ENCODE results near the gene CTBP1.
"Not testable (repeated sequence)": the region's sequence is repeated elsewhere in the genome, so short reads cannot be mapped to it uniquely, and the experiment has no call there.

The CTBP1 gene

DNA sequence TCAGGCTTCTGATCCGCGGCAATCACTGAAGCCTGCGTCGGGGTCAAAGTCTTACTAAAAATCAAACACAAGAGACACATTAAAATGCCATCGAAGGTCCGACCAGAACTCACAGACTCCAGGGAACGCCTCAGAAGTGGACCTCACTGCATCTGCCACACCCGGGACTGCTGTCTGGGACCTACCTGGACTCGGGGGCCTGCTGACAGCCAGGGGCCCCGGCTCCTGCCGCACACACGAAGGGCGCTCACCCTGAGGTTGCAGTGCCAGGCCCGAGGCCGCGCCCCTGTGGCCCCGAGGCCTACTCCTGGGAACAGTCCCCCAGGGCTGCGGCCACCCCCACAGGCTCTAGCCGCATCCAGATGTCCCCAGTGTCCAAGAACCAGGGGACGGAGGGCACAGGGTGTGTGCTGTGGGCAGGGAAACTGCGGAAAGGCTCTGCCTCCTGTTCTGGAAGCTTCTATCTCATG is 7.4 kb downstream of the CTBP1 start:
- TF ChIP-seq, protein P1, sequence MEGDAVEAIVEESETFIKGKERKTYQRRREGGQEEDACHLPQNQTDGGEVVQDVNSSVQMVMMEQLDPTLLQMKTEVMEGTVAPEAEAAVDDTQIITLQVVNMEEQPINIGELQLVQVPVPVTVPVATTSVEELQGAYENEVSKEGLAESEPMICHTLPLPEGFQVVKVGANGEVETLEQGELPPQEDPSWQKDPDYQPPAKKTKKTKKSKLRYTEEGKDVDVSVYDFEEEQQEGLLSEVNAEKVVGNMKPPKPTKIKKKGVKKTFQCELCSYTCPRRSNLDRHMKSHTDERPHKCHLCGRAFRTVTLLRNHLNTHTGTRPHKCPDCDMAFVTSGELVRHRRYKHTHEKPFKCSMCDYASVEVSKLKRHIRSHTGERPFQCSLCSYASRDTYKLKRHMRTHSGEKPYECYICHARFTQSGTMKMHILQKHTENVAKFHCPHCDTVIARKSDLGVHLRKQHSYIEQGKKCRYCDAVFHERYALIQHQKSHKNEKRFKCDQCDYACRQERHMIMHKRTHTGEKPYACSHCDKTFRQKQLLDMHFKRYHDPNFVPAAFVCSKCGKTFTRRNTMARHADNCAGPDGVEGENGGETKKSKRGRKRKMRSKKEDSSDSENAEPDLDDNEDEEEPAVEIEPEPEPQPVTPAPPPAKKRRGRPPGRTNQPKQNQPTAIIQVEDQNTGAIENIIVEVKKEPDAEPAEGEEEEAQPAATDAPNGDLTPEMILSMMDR (IDR thresholded peaks at IDR 0.05; ENCODE audit: low read length, missing control alignments): no peak
- no peak for DNase-seq (ENCODE audit: low read depth)
- H3K4me3 ChIP-seq (replicated peaks; ENCODE audit: low read depth, low read length): no peak overlapping the region

DNA sequence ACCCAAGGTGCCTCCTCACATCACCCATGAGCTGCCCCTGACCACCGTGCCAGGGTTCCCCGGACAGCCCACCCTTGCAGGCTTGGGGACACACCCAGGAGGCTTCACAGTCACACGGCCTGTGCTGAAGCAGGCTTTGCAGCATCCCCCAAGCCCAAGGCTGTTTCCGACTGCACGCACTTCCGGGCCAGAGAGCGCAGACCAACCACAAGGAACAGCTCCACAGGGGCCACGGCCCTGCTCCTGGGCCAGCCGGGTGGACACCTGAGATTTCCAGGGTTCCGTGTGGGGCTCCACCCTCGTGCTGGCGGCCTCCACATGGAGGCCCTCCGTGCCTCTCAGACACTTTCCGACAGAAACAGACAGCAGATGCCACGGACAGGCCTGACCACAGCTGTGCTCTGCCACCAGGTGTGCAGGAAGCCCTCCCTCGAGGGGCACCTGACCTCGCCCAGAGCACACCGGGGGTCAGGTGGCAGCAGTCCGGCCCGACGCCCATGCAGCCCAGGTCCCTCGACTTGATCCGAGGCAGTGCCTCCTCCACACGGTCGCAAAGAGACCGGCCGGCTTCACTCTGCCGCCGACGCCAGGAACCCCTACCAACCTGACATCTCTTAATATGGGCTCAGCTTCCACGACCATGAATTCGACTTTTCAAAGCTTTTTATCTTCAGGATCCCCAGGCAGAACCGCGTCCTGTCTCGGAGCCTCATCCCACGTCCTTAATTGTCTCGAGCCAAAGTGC is 8.0 kb downstream of the CTBP1 start:
- H3K4me3 ChIP-seq (replicated peaks; ENCODE audit: low read depth, low read length): no peak overlapping the region
- TF ChIP-seq, protein P1 (IDR thresholded peaks at IDR 0.05; ENCODE audit: low read length, missing control alignments): no peak
- DNase-seq (ENCODE audit: low read depth): no peak

DNA sequence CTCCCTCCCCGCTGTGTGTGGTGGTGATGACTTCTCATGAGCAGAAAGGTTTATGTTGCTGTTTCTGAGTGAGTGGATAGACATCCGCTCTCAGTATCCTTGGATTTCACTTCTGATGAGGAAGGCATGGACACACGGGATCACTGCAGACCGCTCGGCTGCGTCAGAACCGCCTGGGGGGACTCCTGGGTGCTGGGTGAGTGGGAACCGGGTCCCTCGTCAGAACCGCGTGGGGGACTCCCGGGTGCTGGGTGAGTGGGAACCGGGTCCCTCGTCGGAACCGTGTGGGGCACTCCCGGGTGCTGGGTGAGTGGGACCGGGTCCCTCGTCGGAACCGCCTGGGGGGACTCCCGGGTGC is 9.0 kb downstream of the CTBP1 start:
- no peak overlapping the region for H3K4me3 ChIP-seq (replicated peaks; ENCODE audit: low read depth, low read length)

DNA sequence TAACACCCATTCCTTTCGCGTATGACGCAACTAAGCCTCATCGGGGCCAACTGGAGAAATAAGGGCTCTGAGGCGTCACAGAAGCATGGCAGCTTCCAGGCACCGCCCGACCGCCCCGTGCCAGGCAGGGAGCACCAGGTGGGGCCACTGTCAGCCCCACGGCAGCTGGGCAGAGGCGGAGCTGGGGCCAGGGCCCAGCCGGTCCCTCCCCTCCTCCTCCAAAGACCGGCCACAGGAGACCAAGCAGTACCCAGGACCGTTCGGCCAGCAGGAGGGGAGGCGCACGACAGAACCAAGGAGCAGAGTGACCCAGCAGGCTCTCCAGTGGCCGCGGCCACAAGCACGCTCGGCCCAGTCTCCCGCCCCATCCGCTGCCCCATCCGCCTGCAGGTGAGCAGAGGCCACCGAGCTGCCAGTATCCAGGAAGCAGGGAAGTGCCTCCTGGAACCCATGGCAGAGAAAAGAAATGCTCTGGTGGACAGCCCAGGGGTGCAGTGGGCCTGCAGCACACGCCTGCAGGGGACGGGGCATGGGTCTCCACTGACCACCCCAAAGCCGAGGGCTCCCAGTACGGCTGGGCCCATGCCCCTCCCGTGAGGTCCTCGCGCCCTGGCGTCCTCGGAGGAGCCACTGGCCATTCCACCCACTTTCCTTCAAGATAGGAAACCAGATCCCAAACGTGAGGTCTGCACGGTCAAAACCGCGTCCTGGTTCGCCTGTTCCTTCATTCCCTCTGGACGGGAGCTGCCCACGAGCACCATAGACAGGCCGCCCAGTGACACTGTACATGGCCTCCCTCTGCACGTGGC is 9.6 kb downstream of the CTBP1 start:
- H3K4me3 ChIP-seq (replicated peaks; ENCODE audit: low read depth, low read length): no peak overlapping the region
- DNase-seq (ENCODE audit: low read depth): no peak
- TF ChIP-seq, protein P1 (IDR thresholded peaks at IDR 0.05; ENCODE audit: low read length, missing control alignments): no peak

More for the DNA sequence above, 9.0 kb downstream of the CTBP1 start:
- TF ChIP-seq, protein P1 (IDR thresholded peaks at IDR 0.05; ENCODE audit: low read length, missing control alignments): no peak
- DNase-seq (ENCODE audit: low read depth): no peak

DNA sequence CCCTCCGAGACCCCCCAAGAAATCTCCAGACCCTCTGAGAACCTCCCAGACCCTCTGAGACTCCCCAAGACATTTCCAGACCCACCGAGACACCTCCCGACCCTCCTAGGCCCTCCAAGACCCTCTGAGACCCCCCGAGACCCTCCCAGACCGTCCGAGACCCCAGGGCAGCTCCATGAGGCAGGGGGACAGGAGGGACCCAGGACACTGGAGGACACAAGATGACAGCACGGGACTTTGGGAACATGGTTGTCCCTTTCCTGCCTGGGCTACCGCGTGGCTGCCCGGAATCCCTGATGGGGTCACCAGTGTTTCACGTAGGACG is 10.3 kb downstream of the CTBP1 start:
- TF ChIP-seq, protein P1 (IDR thresholded peaks at IDR 0.05; ENCODE audit: low read length, missing control alignments): no peak
- DNase-seq (ENCODE audit: low read depth): no peak

DNA sequence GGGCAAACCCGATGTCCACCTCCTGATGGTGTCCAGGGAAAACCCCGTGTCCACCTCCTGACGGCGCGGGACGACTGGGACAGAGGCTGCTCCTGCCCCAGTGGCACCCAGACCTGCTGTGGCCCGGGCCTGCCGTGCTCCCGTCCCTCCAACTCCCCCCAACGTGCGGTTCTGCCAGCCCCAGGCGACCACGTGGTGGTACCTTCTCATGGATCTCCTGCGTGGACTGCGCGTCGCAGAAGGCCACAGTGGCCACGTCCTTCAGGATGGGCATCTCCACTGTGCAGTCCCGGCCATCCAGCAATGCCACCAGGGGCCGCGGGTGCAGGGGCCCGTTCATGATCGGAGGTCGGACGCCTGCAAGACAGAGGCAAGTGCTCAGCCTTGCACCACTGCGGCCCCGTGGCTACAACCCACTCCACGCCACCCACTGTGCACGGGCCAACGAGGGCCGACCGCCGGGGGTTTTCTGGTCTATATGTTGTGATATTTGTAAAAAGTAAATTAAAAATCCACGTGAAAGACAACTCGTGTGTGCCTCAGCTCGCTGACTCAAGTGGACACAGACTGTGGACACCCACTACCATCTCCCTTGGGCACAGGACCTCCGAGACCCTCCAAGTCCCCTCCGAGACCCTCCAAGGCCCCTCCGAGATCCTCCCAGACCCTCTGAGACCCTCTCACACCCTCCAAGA is 10.8 kb downstream of the CTBP1 start:
- TF ChIP-seq, protein P1 (IDR thresholded peaks at IDR 0.05; ENCODE audit: low read length, missing control alignments): no peak
- DNase-seq (ENCODE audit: low read depth): no peak

More for the DNA sequence above, 10.3 kb downstream of the CTBP1 start:
- no peak overlapping the region for H3K4me3 ChIP-seq (replicated peaks; ENCODE audit: low read depth, low read length)

DNA sequence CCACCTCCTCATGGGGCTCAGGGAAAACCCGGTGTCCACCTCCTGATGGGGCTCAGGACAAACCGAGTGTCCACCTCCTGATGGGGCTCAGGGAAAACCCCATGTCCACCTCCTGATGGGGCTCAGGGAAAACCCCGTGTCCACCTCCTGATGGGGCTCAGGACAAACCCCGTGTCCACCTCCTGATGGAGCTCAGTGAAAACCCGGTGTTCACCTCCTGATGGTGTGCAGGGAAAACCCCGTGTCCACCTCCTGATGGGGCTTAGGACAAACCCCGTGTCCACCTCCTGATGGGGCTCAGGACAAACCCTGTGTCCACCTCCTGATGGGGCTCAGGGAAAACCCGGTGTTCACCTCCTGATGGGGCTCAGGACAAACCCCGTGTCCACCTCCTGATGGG is 11.7 kb downstream of the CTBP1 start:
- not testable (repeated sequence) for H3K4me3 ChIP-seq (replicated peaks; ENCODE audit: low read depth, low read length); DNase-seq (ENCODE audit: low read depth)

More for the DNA sequence above, 10.8 kb downstream of the CTBP1 start:
- H3K4me3 ChIP-seq (replicated peaks; ENCODE audit: low read depth, low read length): no peak overlapping the region

DNA sequence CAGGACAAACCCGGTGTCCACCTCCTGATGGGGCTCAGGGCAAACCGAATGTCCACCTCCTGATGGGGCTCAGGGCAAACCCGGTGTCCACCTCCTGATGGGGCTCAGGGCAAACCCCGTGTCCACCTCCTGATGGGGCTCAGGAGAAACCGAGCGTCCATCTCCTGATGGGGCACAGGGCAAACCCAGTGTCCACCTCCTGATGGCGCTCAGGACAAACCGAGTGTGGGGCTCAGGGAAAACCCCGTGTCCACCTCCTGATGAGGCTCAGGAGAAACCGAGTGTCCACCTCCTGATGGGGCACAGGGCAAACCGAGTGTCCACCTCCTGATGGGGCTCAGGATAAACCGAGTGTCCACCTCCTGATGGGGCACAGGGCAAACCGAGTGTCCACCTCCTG is 12.1 kb downstream of the CTBP1 start:
- DNase-seq (ENCODE audit: low read depth); H3K4me3 ChIP-seq (replicated peaks; ENCODE audit: low read depth, low read length): not testable (repeated sequence)

Measured in fibroblast of pulmonary artery (primary cell).